ENCODE results near the gene TMEM233. TPM values are rescaled to one million over a fixed set of nuclear protein-coding genes. Genes with fewer than 3 reads are reported as not detected.

Gene TMEM233
- total RNA-seq, 2 donors from 2014 or later = 0.10 to 0.13 TPM

DNA sequence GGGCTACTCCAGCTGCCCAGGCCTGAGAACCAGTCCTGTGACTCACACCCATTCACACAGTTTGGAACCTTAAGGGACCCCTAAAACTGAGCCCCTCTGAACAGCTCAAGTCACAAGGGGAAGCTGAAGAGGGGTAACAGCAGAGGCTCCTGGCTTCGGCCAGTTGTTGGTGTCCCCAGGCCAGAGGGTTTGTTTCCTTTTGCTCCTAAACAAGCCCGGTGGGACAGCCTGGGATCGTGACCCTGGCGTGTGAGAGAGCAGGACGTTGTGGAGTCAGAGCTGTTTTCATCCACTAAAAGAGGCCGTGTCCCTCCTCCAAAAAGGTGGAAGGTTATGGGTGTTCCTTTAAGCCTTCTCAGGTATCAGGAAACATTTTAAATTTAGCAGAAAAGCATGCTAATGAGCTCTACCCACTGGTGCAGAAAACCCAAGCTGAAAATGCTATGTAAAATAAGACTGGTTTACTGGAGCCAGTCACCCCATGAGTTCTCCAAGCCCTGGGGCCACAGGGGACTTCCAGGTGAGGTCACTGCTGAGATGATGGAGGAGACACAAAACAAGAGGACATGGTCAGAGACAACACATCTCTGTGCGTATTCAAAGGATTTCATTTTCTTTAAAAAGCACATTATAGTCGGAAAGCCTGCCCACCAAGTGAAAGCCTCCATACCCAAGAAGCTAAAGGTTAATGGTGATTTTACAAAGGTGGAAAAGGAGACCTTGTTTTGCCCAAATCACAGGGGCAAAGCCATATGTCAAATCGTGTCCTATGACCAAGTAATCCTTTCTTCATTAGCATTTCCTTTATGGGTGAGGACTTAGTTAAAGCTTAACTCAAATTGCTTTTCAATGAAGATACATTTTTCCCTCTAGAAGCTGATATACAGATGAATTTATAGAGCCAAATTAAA lies 88.4 kb downstream of the TMEM233 start:
- H3K4me1 ChIP-seq = peaks cover 48% of the 10 kb centered on the region
- intact Hi-C loops (cut with DNase I) = no loop called here

DNA sequence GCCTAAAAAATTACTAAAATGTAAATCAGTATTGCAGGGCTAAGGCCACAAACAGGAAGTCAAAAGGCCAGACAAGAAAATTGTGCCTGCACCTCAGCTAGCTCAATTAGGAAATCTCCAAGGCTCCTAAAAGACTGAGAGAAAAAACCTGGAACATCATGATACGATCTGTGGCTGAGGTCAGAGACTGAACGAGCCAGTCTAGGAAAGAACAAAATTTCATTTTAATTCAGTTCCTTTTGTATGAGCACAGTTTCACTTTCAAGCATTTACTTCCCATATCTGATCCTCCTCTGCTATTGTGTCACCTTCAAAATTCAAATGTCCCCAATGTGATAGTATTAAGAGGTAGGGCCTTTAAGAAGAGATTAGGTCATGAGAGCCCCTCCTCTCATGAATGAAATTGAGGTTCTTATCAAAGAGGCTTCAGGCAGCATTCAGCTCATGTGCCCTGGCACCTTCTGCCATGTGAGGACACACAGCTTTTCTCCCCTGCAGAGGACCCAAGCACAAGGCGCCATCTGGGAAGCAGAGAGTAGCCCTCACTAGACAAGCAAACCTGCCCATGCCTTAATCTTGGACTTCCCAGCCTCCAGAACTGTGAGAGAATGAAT lies 89.2 kb downstream of the TMEM233 start:
- peak overlapping the region in 1 of 2 donors; percentile 80 for H3K9ac ChIP-seq (ENCODE audit: low read depth in 2 of 2, low read length in 2 of 2)

More for the DNA sequence above, 88.4 kb downstream of the TMEM233 start:
- peak overlapping the region; percentile 85 for H3K27ac ChIP-seq
- H3K27me3 ChIP-seq = no peaks in the 10 kb centered on the region
- H3K4me3 ChIP-seq = no peak overlapping the region
- DNase-seq = no peak
- H3K36me3 ChIP-seq = peaks cover 32% of the 10 kb centered on the region
- H3K9ac ChIP-seq (ENCODE audit: low read depth in 2 of 2, low read length in 2 of 2) = peak overlapping the region in 1 of 2 donors; percentile 80
- TF ChIP-seq, protein P1, sequence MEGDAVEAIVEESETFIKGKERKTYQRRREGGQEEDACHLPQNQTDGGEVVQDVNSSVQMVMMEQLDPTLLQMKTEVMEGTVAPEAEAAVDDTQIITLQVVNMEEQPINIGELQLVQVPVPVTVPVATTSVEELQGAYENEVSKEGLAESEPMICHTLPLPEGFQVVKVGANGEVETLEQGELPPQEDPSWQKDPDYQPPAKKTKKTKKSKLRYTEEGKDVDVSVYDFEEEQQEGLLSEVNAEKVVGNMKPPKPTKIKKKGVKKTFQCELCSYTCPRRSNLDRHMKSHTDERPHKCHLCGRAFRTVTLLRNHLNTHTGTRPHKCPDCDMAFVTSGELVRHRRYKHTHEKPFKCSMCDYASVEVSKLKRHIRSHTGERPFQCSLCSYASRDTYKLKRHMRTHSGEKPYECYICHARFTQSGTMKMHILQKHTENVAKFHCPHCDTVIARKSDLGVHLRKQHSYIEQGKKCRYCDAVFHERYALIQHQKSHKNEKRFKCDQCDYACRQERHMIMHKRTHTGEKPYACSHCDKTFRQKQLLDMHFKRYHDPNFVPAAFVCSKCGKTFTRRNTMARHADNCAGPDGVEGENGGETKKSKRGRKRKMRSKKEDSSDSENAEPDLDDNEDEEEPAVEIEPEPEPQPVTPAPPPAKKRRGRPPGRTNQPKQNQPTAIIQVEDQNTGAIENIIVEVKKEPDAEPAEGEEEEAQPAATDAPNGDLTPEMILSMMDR (IDR thresholded peaks at IDR 0.05) = no peak
- no peaks in the 10 kb centered on the region for H3K9me3 ChIP-seq

DNA sequence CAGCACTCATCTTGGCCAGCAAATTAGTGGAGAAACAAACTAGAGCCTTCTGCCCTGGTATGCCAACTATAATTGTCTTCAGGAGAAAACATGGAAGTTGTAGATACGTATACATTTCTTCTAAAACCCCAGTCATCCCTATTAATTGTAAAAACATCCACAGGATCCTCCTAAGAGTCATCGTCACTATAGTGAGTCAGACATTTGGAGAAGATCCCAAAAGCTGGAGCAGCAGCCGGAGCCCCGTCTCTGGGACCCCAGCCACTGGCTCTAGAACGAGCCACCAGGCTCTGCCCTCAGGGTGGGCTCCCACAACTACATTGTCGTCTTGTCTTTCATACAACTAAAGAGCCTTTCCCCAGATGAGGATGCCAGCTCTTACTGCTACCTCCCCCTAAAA lies 89.8 kb downstream of the TMEM233 start:
- Histone ChIP-seq H3K9me3 (no peaks in the 10 kb centered on the region), H3K4me3 (no peak overlapping the region), H3K27ac (peak overlapping the region; percentile 85), H3K4me1 (peaks cover 51% of the 10 kb centered on the region), H3K27me3 (no peaks in the 10 kb centered on the region), H3K9ac (ENCODE audit: low read depth in 2 of 2, low read length in 2 of 2) (peak overlapping the region in 1 of 2 donors; percentile 80), H3K36me3 (peaks cover 20% of the 10 kb centered on the region)
- TF ChIP-seq, protein P1 (IDR thresholded peaks at IDR 0.05) = no peak
- no peak for DNase-seq
- intact Hi-C loops (cut with DNase I) = no loop called here

More for the DNA sequence above, 89.2 kb downstream of the TMEM233 start:
- peak overlapping the region; percentile 85 for H3K27ac ChIP-seq
- peaks cover 24% of the 10 kb centered on the region for H3K36me3 ChIP-seq
- peaks cover 48% of the 10 kb centered on the region for H3K4me1 ChIP-seq
- DNase-seq = peak; percentile 26
- no peaks in the 10 kb centered on the region for H3K27me3 ChIP-seq
- intact Hi-C loops (cut with DNase I) = no loop called here
- TF ChIP-seq, protein P1 (IDR thresholded peaks at IDR 0.05) = no peak
- no peaks in the 10 kb centered on the region for H3K9me3 ChIP-seq
- no peak overlapping the region for H3K4me3 ChIP-seq

DNA sequence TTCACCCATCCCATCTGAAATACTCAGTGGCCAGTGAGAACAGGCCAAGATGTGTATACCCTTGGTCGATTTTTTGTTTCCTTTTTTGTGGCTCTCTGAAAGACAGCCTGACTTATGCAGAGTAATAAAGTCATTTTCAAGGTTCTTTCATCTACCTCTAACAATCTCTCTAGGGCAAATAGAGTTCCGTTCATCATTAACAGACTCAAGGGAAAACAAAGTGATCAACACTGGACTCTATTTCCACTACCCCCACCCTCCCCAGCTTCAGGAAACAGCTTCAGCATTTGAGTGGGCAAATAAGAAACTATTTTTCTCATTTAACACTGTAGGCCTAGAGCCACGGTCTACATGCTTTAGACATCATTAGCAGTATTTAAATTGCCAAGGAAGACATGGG lies 90.2 kb downstream of the TMEM233 start:
- H3K9me3 ChIP-seq = no peaks in the 10 kb centered on the region
- intact Hi-C loops (cut with DNase I) = no loop called here
- H3K27ac ChIP-seq = peak overlapping the region; percentile 85
- peak; percentile 27 for DNase-seq
- TF ChIP-seq, protein P1 (IDR thresholded peaks at IDR 0.05) = no peak
- H3K27me3 ChIP-seq = no peaks in the 10 kb centered on the region
- peaks cover 16% of the 10 kb centered on the region for H3K36me3 ChIP-seq
- no peak overlapping the region for H3K4me3 ChIP-seq
- H3K4me1 ChIP-seq = peaks cover 51% of the 10 kb centered on the region
- H3K9ac ChIP-seq (ENCODE audit: low read depth in 2 of 2, low read length in 2 of 2) = peak overlapping the region in 1 of 2 donors; percentile 80

DNA sequence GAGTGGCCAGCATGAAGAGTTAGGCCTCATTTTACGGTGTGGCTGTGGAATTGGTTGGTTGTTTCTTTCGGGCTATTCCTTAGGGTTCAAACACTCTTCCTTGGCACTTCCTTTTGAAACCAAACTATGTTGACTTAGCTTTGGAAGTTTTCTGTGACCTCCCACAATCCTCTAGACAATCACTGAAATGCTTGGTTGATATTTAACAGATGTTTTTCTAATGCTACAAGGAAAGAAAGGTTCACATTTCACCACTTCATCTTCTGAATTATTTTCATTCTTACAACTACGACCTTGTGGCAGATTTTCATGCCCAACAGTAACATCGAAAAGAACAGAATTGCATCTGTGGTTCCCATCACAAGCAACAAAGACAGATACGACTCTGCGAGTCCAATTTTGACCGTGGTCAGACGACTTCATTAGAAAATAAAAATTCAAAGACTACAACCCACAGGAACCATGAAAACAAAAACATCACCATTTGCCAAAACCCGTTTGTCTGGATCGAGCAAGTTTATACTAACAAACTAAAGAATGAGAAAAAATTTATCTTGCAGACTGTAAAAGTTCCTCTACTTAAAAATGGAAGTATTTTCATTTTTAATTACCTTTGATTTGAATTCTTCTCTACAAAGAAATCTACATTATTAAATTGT lies 91.3 kb downstream of the TMEM233 start:
- Histone ChIP-seq H3K9me3 (no peaks in the 10 kb centered on the region), H3K36me3 (peaks cover 12% of the 10 kb centered on the region), H3K27ac (peak overlapping the region; percentile 85), H3K9ac (ENCODE audit: low read depth in 2 of 2, low read length in 2 of 2) (peak overlapping the region in 1 of 2 donors; percentile 80), H3K27me3 (no peaks in the 10 kb centered on the region), H3K4me3 (no peak overlapping the region), H3K4me1 (peaks cover 44% of the 10 kb centered on the region)
- intact Hi-C loops (cut with DNase I) = no loop called here
- TF ChIP-seq, protein P1 (IDR thresholded peaks at IDR 0.05) = no peak
- peak; percentile 34 for DNase-seq
